ENCODE data around the gene GCM1.

GCM1 gene

GRCh38 chr6:53103993-53104675 lies 44.5 kb downstream of the GCM1 start:
- FAIRE-seq, result no peak

- FAIRE-seq, result no peak
These were observed 47.6 kb downstream of the GCM1 start for GRCh38 chr6:53101006-53101405.

- FAIRE-seq, result no peak
These were observed 48.1 kb downstream of the GCM1 start for GRCh38 chr6:53100561-53100960.

- no peak for FAIRE-seq
These were observed 52.9 kb downstream of the GCM1 start for GRCh38 chr6:53095716-53096115.

- no peak for FAIRE-seq
These were observed 53.4 kb downstream of the GCM1 start for GRCh38 chr6:53095270-53095669.

- FAIRE-seq, result no peak
These were observed 58.1 kb downstream of the GCM1 start for GRCh38 chr6:53090576-53090975.

- no peak for FAIRE-seq
These were observed 58.7 kb downstream of the GCM1 start for GRCh38 chr6:53089948-53090347.

- FAIRE-seq, result no peak
These were observed 62.3 kb downstream of the GCM1 start for GRCh38 chr6:53086302-53086701.

GRCh38 chr6:53080813-53081212 lies 67.8 kb downstream of the GCM1 start:
- FAIRE-seq, result no peak
